ENCODE data around the gene JAKMIP3.

DNA sequence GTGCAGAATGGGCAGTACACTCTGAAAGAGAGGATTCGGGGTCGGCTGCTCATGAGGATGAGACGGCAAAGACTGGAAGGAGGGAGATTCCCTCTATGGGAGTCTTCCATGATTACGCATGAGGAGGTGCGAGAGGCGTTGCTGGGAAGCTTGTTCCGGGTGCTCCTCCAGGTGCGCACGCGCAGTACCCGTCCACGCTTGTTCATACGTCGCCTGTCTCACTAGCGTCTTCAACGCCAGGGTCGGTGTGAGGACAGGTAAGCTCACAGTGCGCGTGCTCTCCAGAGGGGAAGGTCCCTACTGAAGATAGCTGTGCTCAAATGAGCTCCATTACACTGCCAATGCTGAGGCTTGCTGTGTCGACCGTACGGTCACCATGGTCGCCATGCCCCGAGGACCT, 44.7 kb upstream of the JAKMIP3 start:
- TF ChIP-seq, protein P1, sequence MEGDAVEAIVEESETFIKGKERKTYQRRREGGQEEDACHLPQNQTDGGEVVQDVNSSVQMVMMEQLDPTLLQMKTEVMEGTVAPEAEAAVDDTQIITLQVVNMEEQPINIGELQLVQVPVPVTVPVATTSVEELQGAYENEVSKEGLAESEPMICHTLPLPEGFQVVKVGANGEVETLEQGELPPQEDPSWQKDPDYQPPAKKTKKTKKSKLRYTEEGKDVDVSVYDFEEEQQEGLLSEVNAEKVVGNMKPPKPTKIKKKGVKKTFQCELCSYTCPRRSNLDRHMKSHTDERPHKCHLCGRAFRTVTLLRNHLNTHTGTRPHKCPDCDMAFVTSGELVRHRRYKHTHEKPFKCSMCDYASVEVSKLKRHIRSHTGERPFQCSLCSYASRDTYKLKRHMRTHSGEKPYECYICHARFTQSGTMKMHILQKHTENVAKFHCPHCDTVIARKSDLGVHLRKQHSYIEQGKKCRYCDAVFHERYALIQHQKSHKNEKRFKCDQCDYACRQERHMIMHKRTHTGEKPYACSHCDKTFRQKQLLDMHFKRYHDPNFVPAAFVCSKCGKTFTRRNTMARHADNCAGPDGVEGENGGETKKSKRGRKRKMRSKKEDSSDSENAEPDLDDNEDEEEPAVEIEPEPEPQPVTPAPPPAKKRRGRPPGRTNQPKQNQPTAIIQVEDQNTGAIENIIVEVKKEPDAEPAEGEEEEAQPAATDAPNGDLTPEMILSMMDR (IDR thresholded peaks at IDR 0.05) = no peak
- no peak for TF ChIP-seq POLR2A (IDR thresholded peaks at IDR 0.05)

All from esophagus squamous epithelium (tissue), 4 donors.